H1 (cell line): ENCODE results near the gene TBC1D24. TPM values are rescaled to one million over a fixed set of nuclear protein-coding genes. Genes with fewer than 3 reads are reported as not detected.

ENCODE experiments used
- ASH2L ChIP-seq: fragments of 200-600, 300-600 bp; sonication (generic); IDR thresholded peaks from one replicate; pipeline ENCODE4 v1.7.1; 2017; ENCODE audit warnings: low read length
- BRCA1 ChIP-seq: IDR thresholded peaks from 2 replicates; pipeline ENCODE4 v1.6.1; 2012; ENCODE audit warnings: low read depth, low read length, improper control_type of control experiment
- CTBP2 ChIP-seq: IDR thresholded peaks from 2 replicates; pipeline ENCODE4 v1.7.0; 2011; ENCODE audit warnings: borderline replicate concordance, mild to moderate bottlenecking, moderate library complexity, mixed read lengths, low read length; ENCODE audit not compliant: insufficient read depth, insufficient read length
- E2F6 ChIP-seq: IDR thresholded peaks from 2 replicates; pipeline ENCODE4 v1.6.1; 2012; ENCODE audit warnings: inconsistent platforms
- EP300 ChIP-seq, 2 experiments: IDR thresholded peaks; 1 replicate in 1 of 2; 2 replicates in 1 of 2; pipeline ENCODE4 v1.6.1; 2011 to 2012; ENCODE audit warnings: low read depth in 2 of 2, low read length in 2 of 2, mild to moderate bottlenecking in 2 of 2, borderline replicate concordance in 1 of 2, inconsistent platforms in 1 of 2, moderate library complexity in 1 of 2
- EZH2 ChIP-seq: fragments of 200-600 bp; sonication (generic); IDR thresholded peaks from 2 replicates; pipeline ENCODE4 v1.7.1; 2012; ENCODE audit warnings: low read depth, mild to moderate bottlenecking, moderate library complexity, low read length, inconsistent platforms; ENCODE audit not compliant: severe bottlenecking
- PHF8 ChIP-seq: fragments of 200-600 bp; sonication (generic); conservative IDR thresholded peaks from 2 replicates; pipeline ENCODE4 v1.7.1; 2012; ENCODE audit warnings: low read depth, mild to moderate bottlenecking, inconsistent platforms, low read length, moderate library complexity
- POLR2A ChIP-seq, 2 experiments: IDR thresholded peaks; 1 replicate in 1 of 2; 2 replicates in 1 of 2; pipeline ENCODE4 v1.6.1; 2011; ENCODE audit warnings: low read depth in 2 of 2, low read length in 2 of 2, mild to moderate bottlenecking in 2 of 2; ENCODE audit errors: control extremely low read depth in 1 of 2
- POLR2AphosphoS5 ChIP-seq: IDR thresholded peaks from 2 replicates; pipeline ENCODE4 v1.6.1; 2011; ENCODE audit warnings: low read depth, low read length
- RAD21 ChIP-seq, 2 experiments: IDR thresholded peaks in 1 of 2; conservative IDR thresholded peaks in 1 of 2; 2 replicates each; pipeline ENCODE4 v1.6.1; 2011; ENCODE audit warnings: low read depth in 2 of 2, low read length in 2 of 2, improper control_type of control experiment in 1 of 2, inconsistent platforms in 1 of 2, mild to moderate bottlenecking in 1 of 2, moderate library complexity in 1 of 2
- SP4 ChIP-seq: IDR thresholded peaks from 2 replicates; pipeline ENCODE4 v1.6.1; 2012; ENCODE audit warnings: low read length, inconsistent platforms
- TAF1 ChIP-seq: IDR thresholded peaks from 2 replicates; pipeline ENCODE4 v1.6.1; 2011; ENCODE audit warnings: mild to moderate bottlenecking, low read depth, low read length
- TAF7 ChIP-seq: optimal IDR thresholded peaks from 2 replicates; pipeline ENCODE3; 2011; ENCODE audit warnings: low read depth, mild to moderate bottlenecking, inconsistent platforms, low read length, moderate library complexity, borderline replicate concordance
- TEAD4 ChIP-seq: IDR thresholded peaks from 2 replicates; pipeline ENCODE4 v1.6.1; 2012; ENCODE audit warnings: low read depth, low read length, inconsistent platforms, mixed read lengths
- polyA plus RNA-seq, 7 experiments: library from polyadenylated mRNA; depleted of rRNA in 3 of 7; stranded (reverse) in 5 of 7; unstranded in 2 of 7; fragments of >200 nt in 5 of 7; fragments of 200-250 nt in 2 of 7; gene quantifications; 1 replicate in 5 of 7; 2 replicates in 1 of 7; 4 replicates in 1 of 7; pipeline versions ENCODE4 v1.2.1 to v1.2.3, GENCODE V29; 2011 to 2013; ENCODE audit warnings: missing spikeins in 2 of 7, mixed read lengths in 2 of 7
- total RNA-seq: library from RNA; stranded (reverse); fragmentation: NEBNext Ultra II Directional; extraction: Animal tissue kit (Norgen Biotek cat#: 25700); gene quantifications from 2 replicates; pipeline ENCODE4 v1.2.1, GENCODE V29; 2021
- TF ChIP-seq, protein P1 (sequence below): IDR thresholded peaks from 2 replicates; pipeline ENCODE4 v1.6.1; 2012; ENCODE audit warnings: low read length, inconsistent platforms
- TF ChIP-seq, protein P2 (sequence below): IDR thresholded peaks from 2 replicates; pipeline ENCODE4 v1.6.1; 2011; ENCODE audit warnings: low read length, improper control_type of control experiment
- TF ChIP-seq, protein P3 (sequence below): IDR thresholded peaks from 2 replicates; pipeline ENCODE4 v1.6.1; 2011; ENCODE audit warnings: low read depth, mild to moderate bottlenecking, low read length; ENCODE audit not compliant: insufficient read depth
- TF ChIP-seq, protein P4 (sequence below): IDR thresholded peaks from 2 replicates; pipeline ENCODE4 v1.6.1; 2012; ENCODE audit warnings: inconsistent platforms

The TBC1D24 gene
- total and polyA plus RNA-seq, 2 of the 8 experiments (the other 6 are each of a cell fraction or from before 2014, with no cell fraction given): 8.7 to 21.5 TPM

GRCh38 chr16:2520097-2520783 lies 45.3 kb downstream of the TBC1D24 start, which contains the start of gene AMDHD2 (continued):
- TF ChIP-seq E2F6 (peak; percentile 77; the same call in 1 of the 2 replicates), EZH2 (no peak), EP300 (IDR thresholded peaks at IDR 0.05; ENCODE audit: borderline replicate concordance in 1 of 2, low read depth in 2 of 2, low read length in 2 of 2) (peak in 1 of 2 experiments; percentile 85; a peak in 1 of 3 replicates), POLR2A (IDR thresholded peaks at IDR 0.05; ENCODE audit: control extremely low read depth in 1 of 2, low read depth in 2 of 2, low read length in 2 of 2) (peak; percentile 60 to 81; a peak in 2 of 3 replicates), RAD21 (IDR thresholded peaks at IDR 0.05 in 1 of 2, conservative IDR thresholded peaks at IDR 0.05 in 1 of 2; ENCODE audit: low read depth in 2 of 2, low read length in 2 of 2) (peak in 1 of 2 experiments; percentile 18; a peak in 1 of 4 replicates), TAF7 (peak; percentile 60), SP4 (peak; percentile 99), BRCA1 (peak; percentile 27; the same call in 1 of the 2 replicates), POLR2AphosphoS5 (peak; percentile 95), ASH2L (no peak), CTBP2 (no peak), TEAD4 (no peak), PHF8 (peak; percentile 67), TAF1 (peak; percentile 81)
- TF ChIP-seq, protein P1, sequence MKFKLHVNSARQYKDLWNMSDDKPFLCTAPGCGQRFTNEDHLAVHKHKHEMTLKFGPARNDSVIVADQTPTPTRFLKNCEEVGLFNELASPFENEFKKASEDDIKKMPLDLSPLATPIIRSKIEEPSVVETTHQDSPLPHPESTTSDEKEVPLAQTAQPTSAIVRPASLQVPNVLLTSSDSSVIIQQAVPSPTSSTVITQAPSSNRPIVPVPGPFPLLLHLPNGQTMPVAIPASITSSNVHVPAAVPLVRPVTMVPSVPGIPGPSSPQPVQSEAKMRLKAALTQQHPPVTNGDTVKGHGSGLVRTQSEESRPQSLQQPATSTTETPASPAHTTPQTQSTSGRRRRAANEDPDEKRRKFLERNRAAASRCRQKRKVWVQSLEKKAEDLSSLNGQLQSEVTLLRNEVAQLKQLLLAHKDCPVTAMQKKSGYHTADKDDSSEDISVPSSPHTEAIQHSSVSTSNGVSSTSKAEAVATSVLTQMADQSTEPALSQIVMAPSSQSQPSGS: 0 out of 2 replicates have a peak, but pooled peaks have one; percentile 43
- TF ChIP-seq, protein P2, sequence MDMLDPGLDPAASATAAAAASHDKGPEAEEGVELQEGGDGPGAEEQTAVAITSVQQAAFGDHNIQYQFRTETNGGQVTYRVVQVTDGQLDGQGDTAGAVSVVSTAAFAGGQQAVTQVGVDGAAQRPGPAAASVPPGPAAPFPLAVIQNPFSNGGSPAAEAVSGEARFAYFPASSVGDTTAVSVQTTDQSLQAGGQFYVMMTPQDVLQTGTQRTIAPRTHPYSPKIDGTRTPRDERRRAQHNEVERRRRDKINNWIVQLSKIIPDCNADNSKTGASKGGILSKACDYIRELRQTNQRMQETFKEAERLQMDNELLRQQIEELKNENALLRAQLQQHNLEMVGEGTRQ: peak; percentile 100
- TF ChIP-seq, protein P3, sequence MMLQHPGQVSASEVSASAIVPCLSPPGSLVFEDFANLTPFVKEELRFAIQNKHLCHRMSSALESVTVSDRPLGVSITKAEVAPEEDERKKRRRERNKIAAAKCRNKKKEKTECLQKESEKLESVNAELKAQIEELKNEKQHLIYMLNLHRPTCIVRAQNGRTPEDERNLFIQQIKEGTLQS: peak; percentile 100
- TF ChIP-seq, protein P4, sequence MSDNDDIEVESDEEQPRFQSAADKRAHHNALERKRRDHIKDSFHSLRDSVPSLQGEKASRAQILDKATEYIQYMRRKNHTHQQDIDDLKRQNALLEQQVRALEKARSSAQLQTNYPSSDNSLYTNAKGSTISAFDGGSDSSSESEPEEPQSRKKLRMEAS: peak; percentile 96
